DOHH2 (cell line): ENCODE data around the gene PRRC2C.

Experiments
- H3F3A ChIP-seq: fragments of 200-600 bp; sonication (generic), shearing (Covaris generic); 2 replicates; pipeline ENCODE4 v1.6.0; 2016; ENCODE audit warnings: antibody characterized with exemption, mild to moderate bottlenecking; ENCODE audit not compliant: control insufficient read depth, insufficient read depth
- H3K27ac ChIP-seq: fragments of 200-600 bp; sonication (generic); 2 replicates; pipeline ENCODE4 v1.5.1; 2014; ENCODE audit warnings: low read depth, mild to moderate bottlenecking, low read length, moderate library complexity
- H3K27me3 ChIP-seq: fragments of 200-600 bp; sonication (generic); 2 replicates; pipeline ENCODE4 v1.6.1; 2014; ENCODE audit warnings: mild to moderate bottlenecking, low read length, mixed read lengths; ENCODE audit not compliant: control insufficient read depth
- H3K36me3 ChIP-seq: fragments of 200-600 bp; sonication (generic); 2 replicates; pipeline ENCODE4 v1.6.1; 2014; ENCODE audit warnings: mild to moderate bottlenecking, low read length, moderate library complexity, mixed read lengths; ENCODE audit not compliant: control insufficient read depth
- H3K4me1 ChIP-seq: fragments of 200-600 bp; sonication (generic); 2 replicates; pipeline ENCODE4 v1.6.1; 2014; ENCODE audit warnings: mild to moderate bottlenecking, low read length, mixed read lengths; ENCODE audit not compliant: control insufficient read depth
- H3K4me2 ChIP-seq: fragments of 200-600 bp; sonication (generic); 2 replicates; pipeline ENCODE4 v1.6.0; 2014; ENCODE audit warnings: mild to moderate bottlenecking, low read length, moderate library complexity
- H3K4me3 ChIP-seq: fragments of 200-600 bp; sonication (generic); 2 replicates; pipeline ENCODE4 v1.5.1; 2014; ENCODE audit warnings: mild to moderate bottlenecking, low read length, mixed read lengths
- H3K79me2 ChIP-seq: fragments of 200-600 bp; sonication (generic); 2 replicates; pipeline ENCODE4 v1.6.1; 2014; ENCODE audit warnings: mild to moderate bottlenecking, low read length, mixed read lengths; ENCODE audit not compliant: control insufficient read depth
- H3K9me2 ChIP-seq: fragments of 200-600 bp; sonication (generic); replicated peaks from 2 replicates; pipeline ENCODE4 v1.6.1; 2014; ENCODE audit warnings: mild to moderate bottlenecking, low read length, mixed read lengths; ENCODE audit not compliant: control insufficient read depth
- H3K9me3 ChIP-seq: fragments of 200-600 bp; sonication (generic); 2 replicates; pipeline ENCODE4 v1.6.1; 2014; ENCODE audit warnings: antibody characterized with exemption, low read length, mixed read lengths; ENCODE audit not compliant: control insufficient read depth, insufficient read depth
- H4K20me1 ChIP-seq: fragments of 200-600 bp; sonication (generic); 2 replicates; pipeline ENCODE4 v1.6.0; 2014; ENCODE audit warnings: low read depth, mild to moderate bottlenecking, antibody characterized with exemption, low read length, moderate library complexity; ENCODE audit not compliant: control insufficient read depth, insufficient read depth
- CTCF ChIP-seq: fragments of 200-600 bp; sonication (generic); IDR thresholded peaks from one replicate; pipeline ENCODE4 v1.5.1; 2014; ENCODE audit warnings: antibody characterized with exemption, mild to moderate bottlenecking, low read depth, low read length; ENCODE audit not compliant: poor library complexity, severe bottlenecking
- EZH2phosphoT487 ChIP-seq: fragments of 200-600 bp; sonication (generic); IDR thresholded peaks from 2 replicates; pipeline ENCODE4 v1.6.1; 2017; ENCODE audit warnings: borderline replicate concordance, mild to moderate bottlenecking, antibody characterized with exemption, low read length, moderate library complexity, mixed read lengths

The PRRC2C gene

GRCh38 chr1:171470726-171471125, 14.6 kb upstream of the PRRC2C start:
- Histone ChIP-seq H3K27me3 (no peaks in the 10 kb centered on the region), H3K4me2 (no peak overlapping the region), H3K4me3 (no peak overlapping the region), H3K79me2 (no peaks in the 10 kb centered on the region), H3F3A (no peaks in the 10 kb centered on the region), H4K20me1 (no peaks in the 10 kb centered on the region), H3K9me3 (no peaks in the 10 kb centered on the region), H3K36me3 (no peaks in the 10 kb centered on the region), H3K4me1 (no peaks in the 10 kb centered on the region), H3K27ac (no peak overlapping the region), H3K9me2 (no peaks in the 10 kb centered on the region)
- TF ChIP-seq CTCF (no peak), EZH2phosphoT487 (no peak)

- no peaks in the 10 kb centered on the region for H3K4me1 ChIP-seq
- no peak overlapping the region for H3K27ac ChIP-seq
- H3K79me2 ChIP-seq, result no peaks in the 10 kb centered on the region
- H3K4me2 ChIP-seq, result no peak overlapping the region
- TF ChIP-seq EZH2phosphoT487 (no peak), CTCF (no peak)
- H4K20me1 ChIP-seq, result no peaks in the 10 kb centered on the region
- H3F3A ChIP-seq, result no peaks in the 10 kb centered on the region
- H3K27me3 ChIP-seq, result peaks cover 2% of the 10 kb centered on the region; the same call in 1 of the 2 replicates
- no peaks in the 10 kb centered on the region for H3K9me3 ChIP-seq
- H3K4me3 ChIP-seq, result no peak overlapping the region
- H3K9me2 ChIP-seq, result no peaks in the 10 kb centered on the region
- H3K36me3 ChIP-seq, result no peaks in the 10 kb centered on the region
Measured at GRCh38 chr1:171472183-171472647, 13.1 kb upstream of the PRRC2C start.

GRCh38 chr1:171476829-171477228, 8.5 kb upstream of the PRRC2C start:
- Histone ChIP-seq H3K9me3 (no peaks in the 10 kb centered on the region), H3K4me3 (no peak overlapping the region)

More at GRCh38 chr1:171476829-171477228, 8.5 kb upstream of the PRRC2C start:
- H3K27me3 ChIP-seq, result peaks cover 2% of the 10 kb centered on the region; the same call in 1 of the 2 replicates
- H3K36me3 ChIP-seq, result no peaks in the 10 kb centered on the region
- H3F3A ChIP-seq, result no peaks in the 10 kb centered on the region
- H3K9me2 ChIP-seq, result no peaks in the 10 kb centered on the region
- H3K79me2 ChIP-seq, result no peaks in the 10 kb centered on the region
- H3K27ac ChIP-seq, result no peak overlapping the region
- H4K20me1 ChIP-seq, result no peaks in the 10 kb centered on the region
- no peak for TF ChIP-seq CTCF
- no peak for TF ChIP-seq EZH2phosphoT487
- no peak overlapping the region for H3K4me2 ChIP-seq
- H3K4me1 ChIP-seq, result no peaks in the 10 kb centered on the region
